HL-60 (cell line): Measurements from ENCODE around the gene MYOCD.

Experiments used
- DNase-seq, 2 experiments: peaks; one replicate each; pipeline ENCODE4 v3.0.0-alpha.2; 2010 to 2020; ENCODE audit warnings: low read depth in 1 of 2, low spot score in 1 of 2
- H3K27ac ChIP-seq: fragments of 250-450 bp; sonication (Bioruptor Pico); replicated peaks from 2 replicates; pipeline ENCODE4 v1.5.1; 2020; ENCODE audit warnings: mild to moderate bottlenecking, moderate library complexity
- H3K27me3 ChIP-seq: fragments of 250-450 bp; sonication (Bioruptor Pico); 2 replicates; pipeline ENCODE4 v1.5.1; 2021; ENCODE audit warnings: mild to moderate bottlenecking, moderate library complexity; ENCODE audit not compliant: insufficient read depth, poor library complexity, severe bottlenecking
- H3K4me3 ChIP-seq: replicated peaks from 2 replicates; pipeline ENCODE4 v1.5.1; 2011; ENCODE audit warnings: mild to moderate bottlenecking, control low read depth, low read length; ENCODE audit not compliant: insufficient read depth
- CTCF ChIP-seq: IDR thresholded peaks from one replicate; pipeline ENCODE4 v1.5.1; 2011; ENCODE audit warnings: low read length, control low read depth, inconsistent platforms; ENCODE audit not compliant: insufficient read depth
- GABPA ChIP-seq: IDR thresholded peaks from 2 replicates; pipeline ENCODE4 v1.6.1; 2012; ENCODE audit warnings: low read depth
- POLR2AphosphoS5 ChIP-seq: IDR thresholded peaks from 2 replicates; pipeline ENCODE4 v1.6.1; 2012; ENCODE audit warnings: low read depth
- SPI1 ChIP-seq: IDR thresholded peaks from 2 replicates; pipeline ENCODE4 v1.6.1; 2012; ENCODE audit warnings: low read depth, mild to moderate bottlenecking, borderline replicate concordance
- TF ChIP-seq, protein P1 (sequence below): IDR thresholded peaks from 2 replicates; pipeline ENCODE4 v1.6.1; 2012; ENCODE audit warnings: low read depth; ENCODE audit not compliant: insufficient replicate concordance

Gene MYOCD

DNA sequence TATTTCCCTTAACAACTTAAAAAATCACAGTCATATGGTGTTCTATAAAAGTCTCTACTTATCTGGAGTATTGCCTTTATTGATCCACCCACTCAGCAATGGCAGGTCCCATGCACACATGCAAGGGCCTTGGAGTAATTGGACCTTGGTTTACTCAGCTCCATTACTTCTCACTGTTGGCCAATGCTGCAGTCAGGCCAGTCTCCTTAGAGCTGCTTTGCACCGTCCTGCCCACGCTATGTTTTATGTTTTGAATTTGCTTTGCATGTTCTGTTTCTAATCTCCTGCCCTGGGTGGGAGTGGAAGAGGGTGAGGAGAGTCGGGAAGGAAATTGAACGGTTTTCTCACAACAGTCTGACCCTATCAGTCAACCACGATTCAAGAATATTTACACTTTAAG is 147.2 kb downstream of the MYOCD start:
- no peak overlapping the region for H3K27ac ChIP-seq
- no peak for DNase-seq
- no peak overlapping the region for H3K4me3 ChIP-seq
- H3K27me3 ChIP-seq, result no peaks in the 10 kb centered on the region
- TF ChIP-seq SPI1, result no peak
- TF ChIP-seq GABPA, result no peak
- no peak for TF ChIP-seq POLR2AphosphoS5
- TF ChIP-seq, protein P1, sequence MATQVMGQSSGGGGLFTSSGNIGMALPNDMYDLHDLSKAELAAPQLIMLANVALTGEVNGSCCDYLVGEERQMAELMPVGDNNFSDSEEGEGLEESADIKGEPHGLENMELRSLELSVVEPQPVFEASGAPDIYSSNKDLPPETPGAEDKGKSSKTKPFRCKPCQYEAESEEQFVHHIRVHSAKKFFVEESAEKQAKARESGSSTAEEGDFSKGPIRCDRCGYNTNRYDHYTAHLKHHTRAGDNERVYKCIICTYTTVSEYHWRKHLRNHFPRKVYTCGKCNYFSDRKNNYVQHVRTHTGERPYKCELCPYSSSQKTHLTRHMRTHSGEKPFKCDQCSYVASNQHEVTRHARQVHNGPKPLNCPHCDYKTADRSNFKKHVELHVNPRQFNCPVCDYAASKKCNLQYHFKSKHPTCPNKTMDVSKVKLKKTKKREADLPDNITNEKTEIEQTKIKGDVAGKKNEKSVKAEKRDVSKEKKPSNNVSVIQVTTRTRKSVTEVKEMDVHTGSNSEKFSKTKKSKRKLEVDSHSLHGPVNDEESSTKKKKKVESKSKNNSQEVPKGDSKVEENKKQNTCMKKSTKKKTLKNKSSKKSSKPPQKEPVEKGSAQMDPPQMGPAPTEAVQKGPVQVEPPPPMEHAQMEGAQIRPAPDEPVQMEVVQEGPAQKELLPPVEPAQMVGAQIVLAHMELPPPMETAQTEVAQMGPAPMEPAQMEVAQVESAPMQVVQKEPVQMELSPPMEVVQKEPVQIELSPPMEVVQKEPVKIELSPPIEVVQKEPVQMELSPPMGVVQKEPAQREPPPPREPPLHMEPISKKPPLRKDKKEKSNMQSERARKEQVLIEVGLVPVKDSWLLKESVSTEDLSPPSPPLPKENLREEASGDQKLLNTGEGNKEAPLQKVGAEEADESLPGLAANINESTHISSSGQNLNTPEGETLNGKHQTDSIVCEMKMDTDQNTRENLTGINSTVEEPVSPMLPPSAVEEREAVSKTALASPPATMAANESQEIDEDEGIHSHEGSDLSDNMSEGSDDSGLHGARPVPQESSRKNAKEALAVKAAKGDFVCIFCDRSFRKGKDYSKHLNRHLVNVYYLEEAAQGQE, result no peak
- TF ChIP-seq CTCF, result no peak

DNA sequence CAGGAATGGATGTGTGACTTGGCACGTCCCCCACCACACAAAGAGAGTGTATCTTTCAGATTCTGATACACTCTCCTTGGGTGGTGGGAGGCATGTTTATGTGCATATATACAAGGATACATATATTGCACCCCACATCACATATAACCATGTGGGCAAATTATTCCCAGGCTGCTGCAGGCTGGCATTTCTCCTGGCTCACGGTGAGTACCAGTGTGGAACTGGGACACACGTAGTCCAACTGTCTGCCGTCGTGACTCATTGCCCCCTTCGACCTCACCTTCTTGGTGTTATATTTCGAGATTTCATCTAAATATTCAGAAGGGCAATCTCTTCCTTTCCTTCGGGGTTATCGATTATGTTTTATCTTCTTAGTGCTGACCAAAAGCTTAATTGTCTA is 148.0 kb downstream of the MYOCD start:
- DNase-seq, result no peak
- no peak overlapping the region for H3K4me3 ChIP-seq
- H3K27ac ChIP-seq, result no peak overlapping the region
- H3K27me3 ChIP-seq, result no peaks in the 10 kb centered on the region
- TF ChIP-seq POLR2AphosphoS5, result no peak
- TF ChIP-seq, protein P1, result no peak
- TF ChIP-seq SPI1, result no peak
- TF ChIP-seq CTCF, result no peak
- no peak for TF ChIP-seq GABPA

DNA sequence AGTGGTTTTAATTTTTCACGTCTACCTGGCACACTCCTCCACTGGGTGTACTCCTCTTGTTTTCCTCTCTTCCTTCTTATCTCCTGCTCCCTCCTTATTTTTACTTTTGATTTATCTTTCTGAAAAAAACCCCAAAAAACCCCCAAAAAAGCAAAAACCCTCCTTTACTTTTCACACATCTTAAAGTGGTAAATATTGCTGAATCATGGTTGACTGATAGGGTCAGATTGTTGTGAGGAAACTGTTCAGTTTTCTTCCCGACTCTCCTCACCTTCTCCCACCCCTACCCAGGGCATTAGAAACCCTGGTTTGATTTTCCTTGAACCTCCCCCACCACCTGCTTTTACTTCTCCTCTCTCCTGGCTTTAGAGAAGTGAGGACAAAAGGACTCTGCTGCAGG is 149.0 kb downstream of the MYOCD start:
- no peak overlapping the region for H3K27ac ChIP-seq
- no peak for DNase-seq
- no peaks in the 10 kb centered on the region for H3K27me3 ChIP-seq
- TF ChIP-seq CTCF (no peak), SPI1 (no peak), POLR2AphosphoS5 (no peak), GABPA (no peak)
- TF ChIP-seq, protein P1, result no peak
- H3K4me3 ChIP-seq, result no peak overlapping the region
